GM21717 (cell line): ENCODE results near the gene SPATA31C2.
"Not testable (repeated sequence)": the region's sequence is repeated elsewhere in the genome, so short reads cannot be mapped to it uniquely, and the experiment has no call there.

Experiments used
- ATAC-seq: cut with Tn5 transposase; IDR thresholded peaks from one replicate; pipeline ENCODE4 v1.9.1; 2021; ENCODE audit warnings: mild to moderate bottlenecking, moderate library complexity; ENCODE audit not compliant: unreplicated experiment

Gene SPATA31C2

DNA sequence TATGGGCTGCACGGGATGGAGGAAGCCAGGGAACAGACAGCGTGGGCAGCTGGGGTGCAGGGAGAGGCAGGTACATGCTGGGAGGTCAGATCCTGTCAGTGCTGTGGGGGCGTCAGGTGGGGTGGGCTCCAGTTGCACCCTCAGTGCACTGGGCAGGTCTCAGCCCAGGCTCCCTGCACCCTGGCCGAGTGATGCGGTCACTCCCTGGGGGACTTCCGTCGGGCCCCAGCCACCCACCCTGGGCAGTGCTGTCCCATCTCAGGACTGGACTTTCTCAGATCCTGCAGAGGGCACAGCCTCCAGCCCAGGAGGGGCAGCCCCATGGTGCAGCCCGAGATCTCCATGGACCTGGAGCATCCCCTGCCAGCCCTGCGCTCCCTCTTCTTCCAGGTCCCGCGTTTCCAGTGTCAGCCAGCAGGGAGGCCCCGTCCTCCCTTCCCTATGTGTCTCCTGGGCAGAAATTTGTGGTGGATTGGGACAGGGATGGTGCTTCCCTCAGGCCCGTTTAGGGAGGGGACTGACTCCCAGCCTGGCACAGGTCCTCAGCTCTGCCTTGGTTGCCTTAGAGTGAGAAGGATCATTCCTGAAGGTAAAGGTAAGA lies 10.5 kb downstream of the SPATA31C2 start:
- not testable (repeated sequence) for ATAC-seq

DNA sequence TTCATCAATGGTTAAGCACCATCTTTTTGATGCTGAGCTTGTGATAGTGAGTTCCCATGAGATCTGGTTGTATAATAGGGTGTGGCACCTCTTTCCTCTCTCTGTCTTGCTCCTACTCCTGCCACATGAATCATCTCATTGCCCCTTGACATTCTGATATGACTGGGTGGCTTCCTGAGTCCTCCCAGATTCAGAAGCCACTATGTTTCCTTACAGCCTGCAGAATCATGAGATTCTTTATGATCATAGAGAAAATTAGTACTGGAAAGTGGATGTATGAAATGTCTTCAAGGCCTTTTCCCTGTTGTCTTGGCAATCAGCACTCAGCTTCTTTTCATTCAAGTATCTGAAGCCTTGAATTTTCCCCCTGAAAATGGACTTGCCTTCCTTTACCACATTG lies 14.9 kb downstream of the SPATA31C2 start:
- not testable (repeated sequence) for ATAC-seq

DNA sequence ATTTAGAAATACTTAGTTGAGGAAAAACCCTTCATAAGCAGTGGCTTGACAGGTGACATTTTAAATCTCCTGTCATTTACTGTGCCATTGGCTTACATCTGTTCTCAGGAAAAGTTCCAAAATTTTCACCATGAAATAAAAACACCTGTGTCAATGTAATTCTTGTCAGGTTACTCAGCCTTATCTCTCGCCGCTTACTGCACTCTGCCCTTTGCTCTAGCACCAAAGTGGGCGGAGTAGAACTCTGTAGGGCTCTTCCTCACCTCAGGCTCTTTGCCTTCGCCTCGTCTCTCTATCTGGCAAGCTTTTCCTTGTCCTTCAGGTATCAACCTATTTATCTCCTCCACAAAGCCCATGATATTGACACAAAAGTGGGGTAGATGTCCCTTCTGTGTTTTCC lies 20.2 kb downstream of the SPATA31C2 start:
- ATAC-seq, result not testable (repeated sequence)

DNA sequence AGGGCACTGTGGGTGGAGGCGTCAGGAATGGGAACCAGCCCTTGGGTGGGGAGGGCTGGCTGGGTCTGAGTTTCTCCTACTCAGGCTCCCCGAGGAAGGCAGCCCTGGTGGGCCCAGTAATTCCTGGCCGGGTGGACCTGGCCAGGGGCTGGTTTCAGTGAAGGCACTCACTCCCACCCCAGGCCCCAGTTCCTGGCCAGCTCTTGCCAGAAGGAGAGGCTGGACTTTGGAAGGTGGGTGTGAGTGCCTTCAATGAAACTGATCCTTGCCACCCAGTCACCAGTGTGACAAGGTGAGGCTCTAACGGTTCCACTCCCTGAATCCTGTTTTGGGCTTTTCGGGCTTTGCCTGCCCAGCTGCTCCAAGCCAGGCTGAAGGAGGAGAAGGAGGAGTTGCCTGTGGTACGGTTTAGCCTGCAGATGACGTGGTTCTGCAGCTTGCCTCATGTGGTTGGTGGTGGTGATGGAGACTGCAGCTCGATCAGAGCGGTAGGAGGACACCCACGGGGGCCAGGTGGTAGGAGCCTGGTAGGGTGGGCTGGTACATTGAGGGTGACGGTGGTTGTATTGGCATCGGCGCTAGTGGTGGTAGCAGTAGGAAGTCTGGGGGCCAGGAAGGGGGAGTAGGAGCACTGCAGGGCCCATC lies 23.2 kb downstream of the SPATA31C2 start:
- ATAC-seq, result not testable (repeated sequence)

DNA sequence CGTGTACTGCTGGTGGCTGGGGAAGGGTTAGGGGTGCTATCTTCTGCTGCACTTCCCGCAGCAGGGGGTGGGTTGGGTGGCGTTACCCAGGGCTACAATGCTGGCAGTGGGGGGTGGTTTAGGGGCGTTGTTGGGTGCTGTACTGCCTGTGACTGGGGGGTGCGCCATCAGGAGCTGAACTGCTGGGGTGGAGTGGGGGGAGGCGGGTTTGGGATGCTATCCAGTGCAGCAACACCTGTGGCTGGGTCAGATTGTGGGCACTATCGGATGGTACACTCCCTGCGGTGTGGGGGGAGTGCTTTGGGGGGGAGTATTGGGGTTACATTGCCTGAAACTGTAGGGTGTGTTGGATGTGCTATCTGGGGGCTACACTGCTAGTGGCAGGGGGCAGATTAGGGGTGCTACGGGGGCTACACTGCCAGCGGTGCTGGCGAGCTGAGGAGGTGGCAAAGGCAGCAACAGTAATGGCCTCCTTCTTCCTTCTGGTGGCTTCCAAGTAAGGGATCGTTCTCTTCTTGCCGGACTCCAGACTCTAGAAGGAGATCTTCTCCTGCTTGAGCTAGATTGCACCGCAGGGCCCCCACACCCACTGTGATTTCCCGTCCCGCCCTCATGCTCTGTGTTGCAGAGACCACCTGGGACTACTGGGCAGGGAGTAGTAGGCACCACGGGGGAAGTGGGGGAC lies 23.9 kb downstream of the SPATA31C2 start:
- ATAC-seq, result not testable (repeated sequence)

DNA sequence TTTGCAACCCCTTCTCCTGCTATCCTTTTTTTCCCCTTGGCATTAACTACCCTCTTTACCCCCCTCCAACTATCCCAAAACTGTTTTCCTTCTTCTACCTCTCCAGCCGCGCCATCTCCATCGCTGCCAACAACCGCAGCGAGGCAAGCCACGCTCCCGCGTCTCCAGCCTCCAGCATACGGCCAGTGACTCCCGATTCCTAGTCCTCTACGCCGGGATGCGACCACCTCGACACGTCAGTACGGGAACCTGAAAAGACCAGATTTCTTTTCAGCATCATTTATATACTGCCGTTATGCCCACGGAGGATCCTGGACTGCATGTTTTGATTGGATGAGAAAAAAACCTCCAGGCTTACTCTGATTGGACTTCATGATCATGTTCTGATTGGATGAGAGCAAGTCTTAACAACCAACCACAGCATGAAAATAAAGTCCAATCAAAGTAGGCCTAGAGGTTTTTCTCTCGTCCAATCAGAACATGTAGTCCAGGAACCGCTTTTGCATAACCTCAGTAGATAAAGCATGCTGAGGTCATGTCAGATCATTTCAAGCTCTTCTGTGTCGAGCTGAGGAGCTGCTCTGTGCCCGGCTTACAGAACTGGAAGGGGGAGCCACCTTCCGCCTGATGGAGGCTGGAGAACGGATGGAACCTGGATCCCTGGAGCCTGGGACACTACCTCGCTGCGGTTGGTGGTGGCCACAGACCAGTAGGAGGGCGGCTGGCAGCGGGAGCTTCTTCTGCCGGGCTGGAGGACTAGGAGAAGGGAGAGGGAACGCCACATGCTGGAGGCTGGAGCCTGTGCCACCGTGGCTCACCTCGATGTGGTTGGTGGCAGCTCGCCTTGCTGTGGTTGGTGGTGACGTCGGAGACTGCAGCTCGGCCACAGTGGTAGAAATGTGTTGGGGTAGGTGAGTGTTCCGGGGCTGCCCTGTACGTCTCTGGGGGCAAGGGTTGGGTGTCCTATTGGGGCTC lies 24.8 kb downstream of the SPATA31C2 start:
- not testable (repeated sequence) for ATAC-seq

DNA sequence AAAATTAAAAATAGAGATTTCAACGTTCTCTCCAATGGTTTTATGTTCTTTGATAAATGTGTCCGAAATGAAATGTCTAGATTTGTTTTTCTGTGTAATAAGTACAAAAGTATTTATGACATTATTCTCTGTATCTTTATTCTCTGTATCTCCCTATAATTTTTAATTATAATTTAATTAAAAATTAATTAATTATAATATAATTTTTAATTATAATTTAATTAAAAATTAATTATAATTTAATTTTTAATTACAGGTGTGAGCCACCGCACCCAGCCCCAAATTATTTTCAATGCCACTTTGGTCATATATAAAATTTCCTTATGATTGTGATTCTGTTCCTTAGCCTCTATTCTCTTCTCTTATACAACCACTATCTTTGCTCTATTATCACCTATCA lies 28.2 kb downstream of the SPATA31C2 start:
- ATAC-seq, result no peak

DNA sequence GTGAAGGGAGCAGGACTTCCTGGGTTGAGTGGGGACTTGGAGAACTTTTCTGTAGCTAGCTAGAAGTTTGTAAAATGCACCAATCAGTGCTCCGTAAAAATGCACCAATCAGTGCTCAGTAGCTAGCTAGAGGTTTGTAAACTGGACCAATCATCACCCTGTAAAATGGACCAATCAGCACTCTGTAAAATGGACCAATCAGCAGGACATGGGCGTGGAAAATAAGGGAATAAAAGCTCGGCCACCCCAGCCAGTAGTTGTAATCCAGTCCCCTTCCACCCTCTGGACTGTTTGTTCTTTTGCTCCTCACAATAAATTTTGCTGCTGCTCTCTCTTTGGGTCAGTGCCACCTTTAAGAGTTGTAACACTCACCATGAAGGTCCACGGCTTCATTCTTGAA lies 29.5 kb downstream of the SPATA31C2 start:
- no peak for ATAC-seq

DNA sequence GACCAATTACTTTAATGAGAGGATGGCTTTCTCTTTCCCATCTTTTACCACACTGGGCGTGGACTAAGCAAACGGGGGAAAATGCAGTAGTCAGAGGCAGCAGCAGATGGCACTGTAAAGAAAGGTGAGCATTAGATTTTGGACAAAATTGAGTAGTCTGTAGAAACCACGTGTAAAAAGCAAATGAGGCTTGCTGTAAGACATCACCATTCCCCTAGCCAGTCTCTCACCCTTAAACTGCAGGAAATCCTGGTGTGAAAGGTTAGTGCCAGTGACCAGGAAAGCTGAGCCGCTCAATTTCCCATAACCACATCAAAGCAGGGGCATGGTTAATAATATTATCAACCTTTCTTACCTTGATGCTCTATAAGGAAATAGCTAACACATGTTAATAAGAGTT lies 31.8 kb downstream of the SPATA31C2 start:
- ATAC-seq, result no peak

DNA sequence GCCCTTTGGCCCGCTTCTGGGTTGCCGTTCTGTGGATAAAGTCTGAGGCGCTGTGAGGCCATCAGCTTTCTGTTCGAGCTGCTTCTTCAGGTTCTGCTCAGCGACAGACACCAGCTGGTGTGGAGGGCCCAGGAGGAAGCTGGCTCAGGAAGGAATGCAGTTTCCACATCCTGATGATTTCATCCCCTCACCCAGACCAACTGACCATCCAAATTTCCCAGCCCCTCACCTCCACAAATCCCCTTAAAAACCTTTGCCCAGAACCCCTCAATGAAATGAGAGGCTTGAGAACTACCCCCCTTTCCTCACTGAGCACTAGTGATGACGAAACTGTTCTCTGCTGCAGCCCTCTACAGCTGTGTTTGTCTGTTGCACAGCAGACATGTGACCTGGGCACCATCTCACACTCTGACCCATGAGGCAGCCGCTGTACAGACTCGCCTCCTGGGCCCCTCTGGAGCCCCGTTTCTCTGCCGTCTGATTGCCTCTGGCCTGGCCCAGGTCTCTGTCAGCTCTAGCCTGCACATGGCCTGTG lies 45.4 kb downstream of the SPATA31C2 start:
- ATAC-seq, result no peak

DNA sequence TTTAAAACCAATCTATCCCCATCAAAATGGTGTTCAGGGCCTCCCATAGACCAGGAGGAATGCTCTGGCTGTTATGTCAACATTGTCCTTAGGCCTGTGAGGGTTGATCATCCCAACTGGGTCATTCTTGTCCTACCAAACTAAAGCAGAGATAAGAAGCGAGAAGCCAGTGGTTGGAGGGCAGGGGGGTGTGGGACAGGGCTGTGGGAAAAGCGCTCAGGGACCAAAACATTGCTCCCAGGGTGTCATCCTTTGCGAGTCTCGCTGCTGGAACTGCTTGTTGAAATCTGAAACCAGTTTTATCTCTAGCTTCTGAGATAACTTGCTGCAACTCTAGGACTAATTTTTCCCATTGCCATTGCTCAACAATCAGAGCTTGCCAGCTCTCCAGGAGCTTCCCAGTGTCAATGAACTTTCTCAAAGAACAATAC lies 48.1 kb downstream of the SPATA31C2 start:
- ATAC-seq, result no peak

DNA sequence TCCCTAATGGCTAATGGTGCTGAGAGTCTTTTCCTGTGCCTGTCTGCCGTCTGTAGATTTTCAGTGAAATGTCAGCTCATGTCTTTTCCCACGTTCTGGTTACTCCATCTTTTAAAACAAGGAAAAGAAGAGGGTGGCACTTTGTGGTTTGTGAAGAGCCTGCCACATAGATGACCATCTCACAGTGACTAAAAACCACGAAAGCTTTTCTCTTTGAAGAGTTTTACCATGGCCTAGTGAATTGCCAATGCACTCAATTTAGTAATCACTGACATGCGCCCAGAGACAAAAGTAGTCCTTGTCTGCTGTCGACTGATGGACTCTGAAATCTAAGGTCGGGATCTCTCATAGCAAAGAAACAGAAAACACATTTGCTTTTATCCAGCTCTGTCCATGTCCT lies 50.4 kb downstream of the SPATA31C2 start:
- ATAC-seq, result no peak

DNA sequence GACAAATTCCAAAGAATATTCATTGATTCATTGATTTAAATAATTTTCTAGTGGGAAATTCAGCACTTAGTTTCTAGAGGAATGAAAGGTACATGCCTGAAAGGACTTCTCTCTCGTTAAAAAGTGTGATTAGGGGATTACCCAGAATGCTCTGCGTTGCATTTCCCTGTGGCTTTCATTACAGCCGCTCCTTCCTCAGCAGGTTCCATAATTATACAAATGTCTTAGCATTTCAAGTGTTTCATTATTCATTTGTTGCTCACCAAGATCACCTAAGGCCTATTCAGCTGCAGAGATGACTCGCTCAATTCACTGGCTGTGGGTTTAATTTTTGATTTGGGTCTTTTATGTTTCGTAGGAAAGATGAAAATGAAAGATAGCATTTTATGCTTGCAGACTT lies 52.8 kb downstream of the SPATA31C2 start:
- no peak for ATAC-seq

DNA sequence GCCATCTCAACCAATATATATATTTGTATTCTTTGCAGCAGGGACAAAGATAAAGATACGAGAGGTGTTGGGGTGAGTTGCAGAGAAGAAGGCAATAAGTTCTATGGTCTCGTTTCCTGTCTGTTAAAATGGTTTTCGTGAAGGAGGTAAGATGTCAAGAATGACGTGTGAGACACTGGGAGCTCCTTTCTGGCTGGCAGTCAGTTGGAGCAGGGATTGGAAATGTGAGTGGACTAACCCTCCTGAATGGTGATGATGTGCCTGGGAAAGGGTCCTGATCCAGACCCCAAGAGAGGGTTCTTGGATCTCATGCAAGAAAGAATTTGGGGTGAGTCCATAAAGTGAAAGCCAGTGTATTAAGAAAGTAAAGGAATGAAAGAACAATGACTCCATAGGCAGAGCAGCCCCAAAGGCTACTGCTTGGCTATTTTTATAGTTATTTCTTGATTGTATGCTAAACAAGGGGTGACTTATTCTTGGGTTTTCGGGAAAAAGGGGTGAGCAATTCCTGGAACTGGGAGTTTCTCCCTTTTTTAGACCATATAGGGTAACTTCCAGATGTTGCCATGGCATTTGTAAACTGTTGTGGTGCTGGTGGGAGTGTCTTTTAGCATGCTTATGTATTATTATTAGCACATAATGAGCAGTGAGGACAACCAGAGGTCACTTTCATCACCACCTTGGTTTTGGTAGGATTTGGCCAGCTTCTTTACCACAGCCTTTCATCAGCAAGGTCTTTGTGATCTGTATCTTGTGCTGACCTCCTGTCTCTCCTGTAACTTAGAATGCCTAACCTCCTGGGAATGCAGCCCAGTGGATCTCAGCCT lies 53.7 kb downstream of the SPATA31C2 start:
- no peak for ATAC-seq
